Sigmoid colon (tissue), 7 donors: ENCODE results near the gene ARHGEF38. TPM values are rescaled to one million over a fixed set of nuclear protein-coding genes. Genes with fewer than 3 reads are reported as not detected.
A peak's percentile ranks its signal among the peaks of the same experiment; 100 is the strongest.
"Not testable (repeated sequence)": the region's sequence is repeated elsewhere in the genome, so short reads cannot be mapped to it uniquely, and the experiment has no call there.

Experiments used
- DNase-seq: peaks from one replicate; pipeline ENCODE4 v3.0.0-alpha.2; 2019
- H3K27ac ChIP-seq, 4 donors: fragments of 200-600 bp; sonication (generic); one replicate each; pipeline ENCODE4 v1.5.1; 2016 to 2019; ENCODE audit warnings: mild to moderate bottlenecking in 1 of 4
- H3K27me3 ChIP-seq, 3 donors: fragments of 200-600 bp; sonication (generic); one replicate each; pipeline ENCODE4 v1.5.1; 2019; ENCODE audit warnings: mild to moderate bottlenecking in 1 of 3
- H3K36me3 ChIP-seq, 4 donors: fragments of 200-600 bp; sonication (generic); one replicate each; pipeline ENCODE4 v1.5.1; 2016 to 2019
- H3K4me1 ChIP-seq, 4 donors: fragments of 200-600 bp; sonication (generic); one replicate each; pipeline ENCODE4 v1.5.1; 2017 to 2019
- H3K4me3 ChIP-seq, 4 donors: fragments of 200-600 bp; sonication (generic); one replicate each; pipeline ENCODE4 v1.5.1; 2017 to 2019; ENCODE audit warnings: mild to moderate bottlenecking in 2 of 4, moderate library complexity in 1 of 4
- H3K9me3 ChIP-seq, 4 donors: fragments of 200-600 bp in 3 of 4; sonication (generic) in 3 of 4; one replicate each; pipeline versions ENCODE4 v1.5.1 to v1.6.1; 2013 to 2019
- EP300 ChIP-seq, 4 donors: sonication (generic); formaldehyde crosslinking; IDR thresholded peaks; one replicate each; pipeline ENCODE4 v1.6.1; 2017; ENCODE audit warnings: antibody characterized with exemption in 4 of 4
- POLR2A ChIP-seq, 2 donors: fragments of 450-650 bp; IDR thresholded peaks; one replicate each; pipeline ENCODE4 v1.6.1; 2016; ENCODE audit warnings: antibody characterized with exemption in 2 of 2, mild to moderate bottlenecking in 2 of 2, moderate library complexity in 2 of 2
- POLR2AphosphoS5 ChIP-seq, 4 donors: sonication (generic); formaldehyde crosslinking; IDR thresholded peaks; one replicate each; pipeline ENCODE4 v1.6.1; 2017; ENCODE audit warnings: antibody characterized with exemption in 4 of 4
- WGBS, 2 donors: extraction: QIAGEN DNeasy Blood & Tissue Kit; methylation state at CpG; one replicate each; pipeline ENCODE4 v1.1.7; 2013; 5-methylcytosine and 5-hydroxymethylcytosine counted together
- intact Hi-C: fragments of 100-400 bp; cut with DNase I; formaldehyde crosslinking; loops from one replicate; pipeline ENCODE4 v1.15.1; 2023
- polyA plus RNA-seq, 3 donors: library from polyadenylated mRNA; stranded (reverse); fragments of 200-250 nt; gene quantifications; one replicate each; pipeline ENCODE4 v1.2.3, GENCODE V29; 2013
- small RNA-seq, 3 donors: library from RNA; depleted of rRNA; stranded (forward); fragments of <200 nt; gene quantifications; one replicate each; pipeline ENCODE3, GENCODE V24; 2016
- total RNA-seq, 4 donors: library from RNA; depleted of rRNA; stranded (reverse); fragments of >200 nt; gene quantifications; one replicate each; pipeline ENCODE4 v1.1.0, GENCODE V29; 2016
- TF ChIP-seq, protein P1 (sequence below), 4 experiments: fragments of 450-650 bp in 3 of 4; fragments of 200-600 bp in 1 of 4; IDR thresholded peaks; one replicate each; pipeline ENCODE4 v1.5.1; 2016 to 2019; ENCODE audit warnings: antibody characterized with exemption in 4 of 4, mild to moderate bottlenecking in 3 of 4, moderate library complexity in 2 of 4
- donor health status: healthy with polysubstance abuse.
- donor health status: Bipolar disorder and iron deficiency.
- donor health status: healthy.

ARHGEF38 gene
- total and polyA plus RNA-seq, 7 donors = 1.2 to 1.9 (median 1.8) TPM; not detected in 4

DNA sequence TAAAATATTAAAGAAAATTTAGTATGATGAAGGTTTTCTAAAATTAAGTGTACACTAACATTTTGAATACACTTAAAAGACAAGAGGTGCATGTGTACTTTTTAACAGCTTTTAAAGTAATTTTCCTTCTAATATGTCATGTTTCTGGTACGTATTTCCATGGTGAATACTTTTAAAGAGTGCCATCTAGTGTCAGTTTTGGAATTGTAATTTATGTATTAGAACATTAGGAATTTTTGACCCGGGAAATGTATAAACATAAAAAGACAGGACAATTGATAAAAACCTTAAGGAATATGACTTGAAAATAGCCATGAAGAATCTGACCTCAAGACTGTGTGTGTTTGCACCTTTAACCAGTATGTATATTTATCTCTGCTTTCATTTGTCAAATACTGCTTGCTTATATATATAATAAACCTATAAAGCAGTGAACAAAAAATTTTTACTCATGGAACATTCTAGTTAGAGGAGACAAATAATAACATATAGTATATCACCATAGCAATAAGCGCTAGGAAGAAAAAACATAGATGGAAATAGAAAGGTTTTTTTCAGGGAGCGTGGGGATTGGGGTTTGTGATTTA lies 163.4 kb downstream of the ARHGEF38 start:
- Histone ChIP-seq H3K27me3 (no peaks in the 10 kb centered on the region), H3K27ac (no peak overlapping the region), H3K4me3 (no peak overlapping the region), H3K4me1 (peaks cover 0 to 8% (median 2%) of the 10 kb centered on the region in 4 donors), H3K36me3 (no peaks in the 10 kb centered on the region), H3K9me3 (no peaks in the 10 kb centered on the region)
- intact Hi-C loops = loop anchor here (5.0 kb wide), 1 partner anchor 193 kb away; no protein-coding TSS in a partner anchor
- TF ChIP-seq POLR2AphosphoS5 (IDR thresholded peaks at IDR 0.05) = no peak
- TF ChIP-seq, protein P1, sequence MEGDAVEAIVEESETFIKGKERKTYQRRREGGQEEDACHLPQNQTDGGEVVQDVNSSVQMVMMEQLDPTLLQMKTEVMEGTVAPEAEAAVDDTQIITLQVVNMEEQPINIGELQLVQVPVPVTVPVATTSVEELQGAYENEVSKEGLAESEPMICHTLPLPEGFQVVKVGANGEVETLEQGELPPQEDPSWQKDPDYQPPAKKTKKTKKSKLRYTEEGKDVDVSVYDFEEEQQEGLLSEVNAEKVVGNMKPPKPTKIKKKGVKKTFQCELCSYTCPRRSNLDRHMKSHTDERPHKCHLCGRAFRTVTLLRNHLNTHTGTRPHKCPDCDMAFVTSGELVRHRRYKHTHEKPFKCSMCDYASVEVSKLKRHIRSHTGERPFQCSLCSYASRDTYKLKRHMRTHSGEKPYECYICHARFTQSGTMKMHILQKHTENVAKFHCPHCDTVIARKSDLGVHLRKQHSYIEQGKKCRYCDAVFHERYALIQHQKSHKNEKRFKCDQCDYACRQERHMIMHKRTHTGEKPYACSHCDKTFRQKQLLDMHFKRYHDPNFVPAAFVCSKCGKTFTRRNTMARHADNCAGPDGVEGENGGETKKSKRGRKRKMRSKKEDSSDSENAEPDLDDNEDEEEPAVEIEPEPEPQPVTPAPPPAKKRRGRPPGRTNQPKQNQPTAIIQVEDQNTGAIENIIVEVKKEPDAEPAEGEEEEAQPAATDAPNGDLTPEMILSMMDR (IDR thresholded peaks at IDR 0.05) = peak in 3 of 4 experiments; percentile 8 to 37 (median 20)
- DNase-seq = no peak
- 44 to 47% methylated on average over 4 of the region's 4 CpGs for WGBS, 2 donors

GRCh38 chr4:105719204-105719603 lies 166.8 kb downstream of the ARHGEF38 start:
- DNase-seq = no peak
- 83 to 88% methylated on average over 2 of the region's 2 CpGs for WGBS, 2 donors
- Histone ChIP-seq H3K4me3 (no peak overlapping the region), H3K27ac (no peak overlapping the region), H3K36me3 (no peaks in the 10 kb centered on the region), H3K27me3 (no peaks in the 10 kb centered on the region), H3K4me1 (peaks cover 0 to 8% (median 2%) of the 10 kb centered on the region in 4 donors), H3K9me3 (no peaks in the 10 kb centered on the region)
- intact Hi-C loops = loop anchor here (5.0 kb wide), 1 partner anchor 197 kb away; no protein-coding TSS in a partner anchor
- TF ChIP-seq, protein P1 (IDR thresholded peaks at IDR 0.05) = no peak
- TF ChIP-seq POLR2AphosphoS5 (IDR thresholded peaks at IDR 0.05) (no peak), POLR2A (IDR thresholded peaks at IDR 0.05) (no peak), EP300 (IDR thresholded peaks at IDR 0.05) (no peak)

DNA sequence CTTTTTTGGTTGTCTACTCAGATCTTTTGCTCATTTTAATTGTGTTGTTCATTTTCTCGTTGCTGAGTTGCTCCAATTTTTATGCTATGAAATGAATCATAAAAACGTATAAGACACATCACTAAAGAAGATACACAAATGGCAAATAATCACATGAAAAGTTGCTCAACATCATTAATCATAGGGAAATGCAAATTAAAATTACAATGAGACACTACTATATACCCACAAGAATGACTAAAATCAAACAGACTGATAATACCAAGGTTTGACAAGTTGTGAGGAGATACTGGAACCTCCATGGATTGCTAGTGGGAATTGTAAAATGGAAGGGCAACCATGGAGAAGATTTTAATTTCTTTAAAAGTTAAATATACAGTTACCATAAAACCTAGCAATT lies 173.2 kb downstream of the ARHGEF38 start:
- 91 to 97% methylated on average over 2 of the region's 2 CpGs for WGBS, 2 donors
- no peak overlapping the region for H3K4me3 ChIP-seq
- intact Hi-C loops = no loop called here
- H3K27ac ChIP-seq = no peak overlapping the region
- H3K36me3 ChIP-seq = peaks cover 0 to 14% (median 0%) of the 10 kb centered on the region in 4 donors
- no peak for DNase-seq
- no peaks in the 10 kb centered on the region for H3K9me3 ChIP-seq
- H3K27me3 ChIP-seq = no peaks in the 10 kb centered on the region
- no peaks in the 10 kb centered on the region for H3K4me1 ChIP-seq
- TF ChIP-seq EP300 (IDR thresholded peaks at IDR 0.05) (no peak), POLR2AphosphoS5 (IDR thresholded peaks at IDR 0.05) (no peak), POLR2A (IDR thresholded peaks at IDR 0.05) (no peak)
- TF ChIP-seq, protein P1 (IDR thresholded peaks at IDR 0.05) = no peak

DNA sequence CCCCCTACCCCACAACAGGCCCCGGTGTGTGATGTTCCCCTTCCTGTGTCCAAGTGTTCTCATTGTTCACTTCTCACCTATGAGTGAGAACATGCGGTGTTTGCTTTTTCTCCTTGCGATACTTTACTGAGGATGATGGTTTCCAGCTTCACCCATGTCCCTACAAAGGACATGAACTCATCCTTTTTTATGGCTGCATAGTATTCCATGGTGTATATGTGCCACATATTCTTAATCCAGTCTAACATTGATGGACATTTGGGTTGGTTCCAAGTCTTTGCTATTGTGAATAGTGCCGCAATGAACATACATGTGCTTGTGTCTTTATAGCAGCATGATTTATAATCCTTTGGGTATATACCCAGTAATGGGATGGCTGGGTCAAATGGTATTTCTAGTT lies 177.5 kb downstream of the ARHGEF38 start:
- intact Hi-C loops = not testable (repeated sequence)

More for the DNA sequence above, 177.5 kb downstream of the ARHGEF38 start:
- WGBS, 2 donors = 97 to 98% methylated on average over 4 of the region's 4 CpGs
- not testable (repeated sequence) for DNase-seq, H3K4me3 ChIP-seq, H3K27me3 ChIP-seq, H3K4me1 ChIP-seq, H3K27ac ChIP-seq, H3K9me3 ChIP-seq
- peaks cover 0 to 14% (median 0%) of the 10 kb centered on the region in 4 donors for H3K36me3 ChIP-seq

Small RNA genes within 50 kb of the gene (small RNA-seq; reads per million reads assigned to genes)
- gene ATP5F1EP1 = 0 reads per million in 3 donors

Other genes starting within 250 kb of the ARHGEF38 start
- gene PPA2, start 78.6 kb upstream of the ARHGEF38 start, total RNA-seq = 100 to 1,000 TPM in 2 of 4 donors, 10 to 100 TPM in 2; 76.2 to 137 (median 111) TPM
- gene PPA2, start 78.6 kb upstream of the ARHGEF38 start, polyA plus RNA-seq = 100 to 1,000 TPM in 2 of 3 donors, 10 to 100 TPM in 1; 95.1 to 178 (median 120) TPM
- 10 to 100 TPM; 21.0 to 25.2 (median 22.8) TPM for gene INTS12, start 156.1 kb downstream of the ARHGEF38 start, total RNA-seq
- 10 to 100 TPM; 13.4 to 15.7 (median 15.6) TPM for gene INTS12, start 156.1 kb downstream of the ARHGEF38 start, polyA plus RNA-seq
- gene GSTCD, start 156.2 kb downstream of the ARHGEF38 start, total RNA-seq = 10 to 100 TPM in 1 of 4 donors, 1 to 10 TPM in 3; 5.8 to 16.4 (median 7.7) TPM
- gene GSTCD, start 156.2 kb downstream of the ARHGEF38 start, polyA plus RNA-seq = 1 to 10 TPM; 1.8 to 4.0 (median 3.2) TPM